Stomach (tissue), 9 donors: Measurements from ENCODE around the gene RELA. TPM values are rescaled to one million over a fixed set of nuclear protein-coding genes. Genes with fewer than 3 reads are reported as not detected.
"Not testable (repeated sequence)": the region's sequence is repeated elsewhere in the genome, so short reads cannot be mapped to it uniquely, and the experiment has no call there.

Source experiments
- DNase-seq, 2 donors: peaks; one replicate each; pipeline versions ENCODE4 v3.0.0 to v3.0.0-alpha.2; 2013 to 2019
- H3K27ac ChIP-seq, 5 donors: fragments of 200-600 bp in 4 of 5; sonication (generic) in 4 of 5; one replicate each; pipeline ENCODE4 v1.5.1; 2013 to 2019; ENCODE audit warnings: mild to moderate bottlenecking in 1 of 5, moderate library complexity in 1 of 5
- H3K27me3 ChIP-seq, 3 donors: fragments of 200-600 bp; sonication (generic); one replicate each; pipeline ENCODE4 v1.5.1; 2017 to 2019; ENCODE audit warnings: mixed run types in 1 of 3
- H3K36me3 ChIP-seq, 4 donors: fragments of 200-600 bp; sonication (generic); 1 replicate in 3 of 4; 2 replicates in 1 of 4; pipeline ENCODE4 v1.5.1; 2016 to 2019
- H3K4me1 ChIP-seq, 4 donors: fragments of 200-600 bp; sonication (generic); one replicate each; pipeline ENCODE4 v1.5.1; 2016 to 2019
- H3K4me3 ChIP-seq, 4 donors: fragments of 200-600 bp; sonication (generic) in 3 of 4; one replicate each; pipeline ENCODE4 v1.5.1; 2016 to 2019; ENCODE audit warnings: mild to moderate bottlenecking in 1 of 4
- H3K9me3 ChIP-seq, 4 donors: fragments of 200-600 bp; sonication (generic); one replicate each; pipeline ENCODE4 v1.5.1; 2016 to 2019
- EP300 ChIP-seq: sonication (generic); formaldehyde crosslinking; IDR thresholded peaks from one replicate; pipeline ENCODE4 v1.6.1; 2017; ENCODE audit warnings: antibody characterized with exemption
- POLR2A ChIP-seq, 4 donors: fragments of 450-650 bp; IDR thresholded peaks; one replicate each; pipeline ENCODE4 v1.6.1; 2016; ENCODE audit warnings: antibody characterized with exemption in 4 of 4, control low read depth in 2 of 4, mild to moderate bottlenecking in 1 of 4, moderate library complexity in 1 of 4
- POLR2AphosphoS5 ChIP-seq, 3 donors: sonication (generic); formaldehyde crosslinking; IDR thresholded peaks; one replicate each; pipeline ENCODE4 v1.6.1; 2016; ENCODE audit warnings: antibody characterized with exemption in 3 of 3
- WGBS, 5 donors: extraction: QIAGEN DNeasy Blood & Tissue Kit in 3 of 5; methylation state at CpG; one replicate each; pipeline versions ENCODE4 v1.1.5 to v1.1.7; 2013 to 2018; 5-methylcytosine and 5-hydroxymethylcytosine counted together
- intact Hi-C: fragments of 100-400 bp; cut with DNase I; formaldehyde crosslinking; loops from one replicate; pipeline ENCODE4 v1.15.1; 2023; ENCODE audit warnings: low total_unique reads
- polyA plus RNA-seq, 3 donors: library from polyadenylated mRNA; stranded (reverse); fragments of 200-250 nt; gene quantifications; one replicate each; pipeline ENCODE4 v1.2.3, GENCODE V29; 2013
- total RNA-seq, 5 donors: library from RNA; depleted of rRNA; stranded (reverse); fragments of >200 nt; gene quantifications; one replicate each; pipeline versions ENCODE4 v1.1.0 to v1.2.3, GENCODE V29; 2014 to 2016
- TF ChIP-seq, protein P1 (sequence below), 7 experiments: fragments of 450-650 bp in 4 of 7; fragments of 200-600 bp in 3 of 7; sonication (generic) in 3 of 7; IDR thresholded peaks; one replicate each; pipeline ENCODE4 v1.5.1; 2016 to 2019; ENCODE audit warnings: antibody characterized with exemption in 7 of 7, control low read depth in 2 of 7, mild to moderate bottlenecking in 1 of 7
- donor health status: healthy with polysubstance abuse.
- donor health status: Bipolar disorder and iron deficiency.
- donor health status: healthy.

The RELA gene
- total and polyA plus RNA-seq, 8 donors = 27.4 to 68.8 (median 46.6) TPM

GRCh38 chr11:65639623-65640482 is 22.9 kb downstream of the RELA start:
- Histone ChIP-seq H3K27me3 (no peaks in the 10 kb centered on the region), H3K9me3 (no peaks in the 10 kb centered on the region), H3K27ac (peak overlapping the region; percentile 74 to 95 (median 89)), H3K4me3 (peak overlapping the region; percentile 16 to 88 (median 55)), H3K36me3 (peaks cover 23 to 58% (median 54%) of the 10 kb centered on the region in 4 donors), H3K4me1 (peaks cover 36 to 79% (median 52%) of the 10 kb centered on the region in 4 donors)
- 65 to 74% (median 68%) methylated on average over 7 to 8 of the region's 8 CpGs for WGBS, 5 donors
- intact Hi-C loops = no loop called here
- peak in 1 of 2 donors; percentile 80 for DNase-seq
- TF ChIP-seq POLR2A (IDR thresholded peaks at IDR 0.05) (no peak), EP300 (no peak), POLR2AphosphoS5 (IDR thresholded peaks at IDR 0.05) (peak in 1 of 3 donors; percentile 30)
- TF ChIP-seq, protein P1, sequence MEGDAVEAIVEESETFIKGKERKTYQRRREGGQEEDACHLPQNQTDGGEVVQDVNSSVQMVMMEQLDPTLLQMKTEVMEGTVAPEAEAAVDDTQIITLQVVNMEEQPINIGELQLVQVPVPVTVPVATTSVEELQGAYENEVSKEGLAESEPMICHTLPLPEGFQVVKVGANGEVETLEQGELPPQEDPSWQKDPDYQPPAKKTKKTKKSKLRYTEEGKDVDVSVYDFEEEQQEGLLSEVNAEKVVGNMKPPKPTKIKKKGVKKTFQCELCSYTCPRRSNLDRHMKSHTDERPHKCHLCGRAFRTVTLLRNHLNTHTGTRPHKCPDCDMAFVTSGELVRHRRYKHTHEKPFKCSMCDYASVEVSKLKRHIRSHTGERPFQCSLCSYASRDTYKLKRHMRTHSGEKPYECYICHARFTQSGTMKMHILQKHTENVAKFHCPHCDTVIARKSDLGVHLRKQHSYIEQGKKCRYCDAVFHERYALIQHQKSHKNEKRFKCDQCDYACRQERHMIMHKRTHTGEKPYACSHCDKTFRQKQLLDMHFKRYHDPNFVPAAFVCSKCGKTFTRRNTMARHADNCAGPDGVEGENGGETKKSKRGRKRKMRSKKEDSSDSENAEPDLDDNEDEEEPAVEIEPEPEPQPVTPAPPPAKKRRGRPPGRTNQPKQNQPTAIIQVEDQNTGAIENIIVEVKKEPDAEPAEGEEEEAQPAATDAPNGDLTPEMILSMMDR (IDR thresholded peaks at IDR 0.05) = no peak

DNA sequence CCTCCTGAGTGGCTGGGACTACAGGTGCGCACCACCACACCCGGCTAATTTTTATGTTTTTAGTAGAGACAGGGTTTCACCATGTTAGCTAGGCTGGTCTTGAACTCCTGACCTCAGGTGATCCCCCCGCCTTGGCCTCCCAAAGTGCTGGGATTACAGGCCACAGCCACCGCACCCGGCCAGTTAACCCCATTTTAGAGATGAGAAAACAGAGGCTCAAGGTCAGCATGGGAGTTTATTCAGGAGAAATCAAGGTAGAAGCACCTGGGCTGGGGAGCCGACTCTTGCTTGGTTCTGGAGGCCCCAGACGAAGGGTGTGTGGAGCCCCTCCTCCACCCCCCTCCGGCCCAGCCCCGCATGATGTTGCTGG is 23.5 kb downstream of the RELA start:
- 78 to 89% (median 88%) methylated on average over 9 of the region's 9 CpGs for WGBS, 5 donors
- Histone ChIP-seq H3K27ac (peak overlapping the region in 4 of 5 donors; percentile 85 to 95 (median 90)), H3K4me3 (peak overlapping the region; percentile 70 to 88 (median 79)), H3K36me3 (peaks cover 29 to 58% (median 54%) of the 10 kb centered on the region in 4 donors), H3K4me1 (peaks cover 36 to 79% (median 52%) of the 10 kb centered on the region in 4 donors)
- H3K27me3 ChIP-seq, H3K9me3 ChIP-seq, intact Hi-C loops, DNase-seq: not testable (repeated sequence)

GRCh38 chr11:65637794-65638419 is 24.8 kb downstream of the RELA start, which contains the start of gene SIPA1:
Gene SIPA1 (plus strand): TSS chr11:65638101. CDS start chr11:65640922, 2,821 bp downstream.
- Histone ChIP-seq H3K9me3 (no peaks in the 10 kb centered on the region), H3K4me3 (peak within 1 kb of the TSS; percentile 70 to 88 (median 79)), H3K27ac (peak within 1 kb of the TSS; percentile 85 to 95 (median 89)), H3K27me3 (no peaks in the 10 kb centered on the region), H3K4me1 (peaks cover 36 to 70% (median 52%) of the 10 kb centered on the region in 4 donors), H3K36me3 (peaks cover 36 to 63% (median 55%) of the 10 kb centered on the region in 4 donors)
- TF ChIP-seq POLR2AphosphoS5 (IDR thresholded peaks at IDR 0.05) (peak; percentile 25 to 73 (median 41)), EP300 (no peak)
- TF ChIP-seq, protein P1 (IDR thresholded peaks at IDR 0.05) = peak in 2 of 7 experiments; percentile 24 to 28
- 3 to 19% (median 4%) methylated on average over 9 to 46 of the region's 46 CpGs for WGBS, 5 donors
- peak; percentile 78 to 93 for DNase-seq
- intact Hi-C loops = no loop called here

DNA sequence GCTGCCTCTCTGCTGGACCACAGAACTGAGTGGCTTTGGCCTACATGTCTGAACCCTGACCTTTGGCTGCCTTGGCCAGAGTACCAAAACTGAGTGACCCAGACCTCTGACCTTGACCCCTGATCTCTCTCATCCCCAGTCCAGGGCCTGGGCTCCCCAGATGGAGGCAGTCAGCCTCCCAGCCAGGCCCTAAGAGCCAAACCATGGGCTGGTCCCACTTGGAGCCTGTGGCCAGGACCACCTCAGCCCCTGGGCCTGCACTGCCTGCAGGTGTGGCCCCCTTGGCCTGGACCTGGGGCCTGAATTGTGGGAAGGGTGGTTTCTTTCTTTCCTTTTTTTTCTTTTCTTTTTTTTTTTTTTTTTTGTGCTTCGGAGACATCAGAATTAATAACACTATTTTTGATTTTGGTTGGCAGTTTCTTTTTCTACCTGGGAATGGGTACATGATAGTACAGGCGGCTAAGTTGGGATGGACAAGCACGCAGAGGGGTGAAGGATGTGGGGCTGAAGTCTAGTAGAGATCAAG is 25.6 kb downstream of the RELA start:
- peaks cover 38 to 64% (median 55%) of the 10 kb centered on the region in 4 donors for H3K36me3 ChIP-seq
- H3K4me3 ChIP-seq = no peak overlapping the region

More for the DNA sequence above, 25.6 kb downstream of the RELA start:
- no peak for DNase-seq
- no peaks in the 10 kb centered on the region for H3K27me3 ChIP-seq
- TF ChIP-seq POLR2A (IDR thresholded peaks at IDR 0.05) (no peak), EP300 (no peak)
- TF ChIP-seq, protein P1 (IDR thresholded peaks at IDR 0.05) = no peak
- 83 to 93% (median 90%) methylated on average over 3 of the region's 3 CpGs for WGBS, 5 donors
- peaks cover 32 to 62% (median 48%) of the 10 kb centered on the region in 4 donors for H3K4me1 ChIP-seq
- H3K27ac ChIP-seq = peak overlapping the region in 4 of 5 donors; percentile 86 to 95 (median 90)
- intact Hi-C loops = no loop called here
- no peaks in the 10 kb centered on the region for H3K9me3 ChIP-seq
